T1000 (cell line): ENCODE results near the gene LCOR.

Experiments used
- DNase-seq: peaks from one replicate; lab custom pipeline; 2025; ENCODE audit warnings: mixed read lengths; lab: John Stamatoyannopoulos, UW

The LCOR gene

GRCh38 chr10:96987141-96987841, 155.2 kb downstream of the LCOR start:
- no peak for DNase-seq

GRCh38 chr10:96987842-96988175, 155.7 kb downstream of the LCOR start:
- DNase-seq = no peak

DNA sequence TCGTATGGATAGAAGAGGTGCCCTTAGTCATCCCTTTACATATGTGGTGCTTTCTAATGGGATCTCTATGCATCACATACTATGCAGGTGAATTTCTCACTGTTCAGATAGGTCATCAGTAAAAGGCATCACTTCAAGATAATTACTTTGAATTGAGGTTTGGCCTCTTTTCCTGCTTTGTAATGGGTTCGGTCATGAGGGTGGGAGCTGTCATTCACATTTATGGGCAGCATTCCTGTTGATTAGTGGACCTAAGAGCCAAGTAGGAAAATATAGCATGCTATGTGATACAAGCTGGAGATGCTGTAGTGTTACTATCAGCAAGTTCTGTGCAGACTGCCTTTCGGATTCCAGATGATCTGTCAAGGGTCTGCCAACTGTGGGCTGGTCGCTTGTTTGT, 156.3 kb downstream of the LCOR start:
- DNase-seq = no peak

GRCh38 chr10:96991313-96991841, 159.3 kb downstream of the LCOR start:
- no peak for DNase-seq

DNA sequence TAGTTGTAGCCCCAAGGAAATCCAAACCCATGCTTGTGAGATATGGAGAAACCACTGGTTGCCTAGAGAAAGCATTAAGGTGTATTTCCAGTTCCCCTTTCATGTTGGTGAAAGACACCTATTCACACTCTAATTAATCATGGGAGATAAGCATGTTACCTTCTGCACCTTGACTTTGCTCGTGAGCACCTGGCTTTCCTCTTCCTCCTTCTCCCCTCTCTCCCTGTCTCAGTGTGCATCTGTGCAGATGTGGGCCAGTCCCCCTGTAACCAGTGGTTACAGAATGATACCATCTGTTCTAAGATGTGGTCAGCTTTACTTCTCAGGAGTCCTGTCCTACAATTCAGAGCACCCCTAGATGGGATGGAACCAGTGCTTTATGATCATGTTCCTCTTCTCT, 160.6 kb downstream of the LCOR start:
- no peak for DNase-seq

DNA sequence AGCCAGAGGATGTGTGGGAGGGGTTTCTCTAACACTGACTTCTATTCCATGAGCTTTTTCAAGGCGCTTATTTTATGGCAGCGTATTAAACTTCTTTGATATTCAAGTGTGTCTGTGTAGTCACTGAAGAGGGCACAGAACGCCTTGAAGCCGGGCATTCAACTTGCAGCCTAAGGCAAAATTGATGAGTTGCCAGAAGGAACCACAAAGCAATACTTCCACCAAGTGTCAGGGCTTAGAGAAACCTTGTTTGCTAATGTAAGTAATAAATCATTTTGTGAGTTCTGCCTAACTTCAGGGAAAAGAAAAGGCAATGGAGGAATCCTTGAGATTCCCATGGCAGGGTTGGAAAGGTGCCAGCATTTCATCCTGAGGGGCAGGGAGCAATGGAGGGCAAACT, 163.8 kb downstream of the LCOR start:
- DNase-seq = no peak

GRCh38 chr10:96996275-96996965, 164.3 kb downstream of the LCOR start:
- no peak for DNase-seq

DNA sequence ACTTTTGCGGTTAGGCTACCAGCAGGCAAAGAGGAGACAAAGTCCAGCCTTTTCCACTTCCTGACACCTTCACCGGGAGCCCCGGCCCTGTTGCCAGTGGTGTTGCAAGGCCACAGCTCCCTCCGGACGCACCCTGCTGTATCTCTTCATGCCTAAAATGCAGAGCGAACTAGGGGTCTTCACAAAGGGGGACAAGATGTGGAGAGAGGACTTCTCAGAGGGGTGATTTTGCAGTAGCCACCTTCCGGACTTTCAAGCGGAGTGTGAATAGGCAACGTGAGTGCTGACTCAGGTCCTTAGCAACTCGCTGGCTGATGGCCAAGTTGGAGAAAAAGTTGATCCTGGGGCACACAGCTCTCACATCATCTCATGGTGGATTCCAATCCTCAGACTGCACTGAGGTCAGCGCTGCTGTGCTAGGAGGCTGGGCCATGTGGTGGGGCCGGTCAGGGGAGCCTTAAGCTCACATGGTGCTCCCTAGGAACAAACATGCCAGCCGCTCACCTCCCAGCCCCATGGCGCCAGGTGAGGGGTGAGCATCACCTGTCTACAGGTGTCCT, 166.3 kb downstream of the LCOR start:
- no peak for DNase-seq

DNA sequence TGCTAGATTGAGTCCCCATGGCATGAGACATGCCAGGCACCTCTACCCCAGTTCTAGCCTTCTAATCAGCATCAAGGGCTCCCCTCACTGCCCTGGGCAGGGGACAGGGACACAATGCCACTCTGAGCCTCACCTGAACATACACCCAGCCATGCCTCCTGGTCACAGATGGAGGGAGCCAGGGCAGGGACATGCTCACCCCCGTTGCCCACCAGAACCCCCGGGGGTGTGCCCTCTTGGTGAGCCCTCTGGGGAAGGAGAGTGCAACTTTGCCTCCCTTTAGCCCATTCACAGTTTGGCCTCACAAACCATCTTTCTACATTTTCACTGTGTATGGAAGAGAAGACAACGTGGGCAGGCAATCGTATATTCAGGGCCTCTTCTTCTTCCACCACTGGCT, 167.2 kb downstream of the LCOR start:
- DNase-seq = no peak

GRCh38 chr10:96999987-97000386, 167.9 kb downstream of the LCOR start:
- no peak for DNase-seq

GRCh38 chr10:97000487-97001182, 168.5 kb downstream of the LCOR start:
- DNase-seq = no peak

- DNase-seq = no peak
Measured at GRCh38 chr10:97001183-97001991, 169.3 kb downstream of the LCOR start.

- no peak for DNase-seq
Measured at GRCh38 chr10:97002670-97003069, 170.6 kb downstream of the LCOR start.

- no peak for DNase-seq
Measured at GRCh38 chr10:97003151-97003803, 171.2 kb downstream of the LCOR start.

DNA sequence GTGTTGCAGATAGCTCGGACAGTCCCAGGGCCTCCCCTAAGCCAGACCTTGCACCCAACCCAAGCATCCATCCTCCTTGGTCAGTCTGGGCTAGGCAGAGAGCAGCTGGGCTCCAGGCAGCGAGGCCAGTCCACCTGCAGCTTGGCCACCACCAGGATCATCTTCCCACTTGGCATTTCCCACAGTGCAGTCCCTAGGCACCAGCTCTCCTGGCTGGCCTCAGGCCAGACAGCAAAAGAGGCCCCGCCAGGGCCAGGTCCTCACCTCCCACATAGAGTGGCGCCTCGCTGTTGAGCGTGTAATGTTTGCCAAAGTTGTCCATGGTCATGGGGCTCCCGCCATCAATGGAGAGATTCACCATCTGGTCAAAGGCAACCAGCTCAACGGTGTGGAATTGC, 171.7 kb downstream of the LCOR start:
- DNase-seq = no peak

DNA sequence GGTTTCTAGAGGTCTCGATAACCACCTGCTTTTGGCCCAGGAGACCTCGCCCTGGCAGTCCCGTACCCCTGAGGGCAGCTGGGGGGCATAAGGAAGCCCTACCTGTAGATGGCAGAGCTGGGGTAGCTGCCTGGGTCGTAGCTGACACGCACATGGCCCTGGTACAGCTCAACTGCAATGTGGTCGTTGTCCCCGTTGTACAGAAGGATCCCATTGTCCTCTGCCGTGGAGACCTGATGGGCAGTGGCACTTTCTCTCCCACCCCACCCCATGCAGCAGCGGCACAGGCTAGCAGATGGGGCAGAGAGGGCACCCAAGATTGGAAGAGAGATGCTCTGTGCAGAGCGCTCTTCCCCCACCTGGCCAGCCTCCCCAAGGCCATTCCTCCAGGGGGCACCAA, 172.5 kb downstream of the LCOR start:
- DNase-seq = no peak

- no peak for DNase-seq
Measured at GRCh38 chr10:97005349-97005748, 173.3 kb downstream of the LCOR start.

DNA sequence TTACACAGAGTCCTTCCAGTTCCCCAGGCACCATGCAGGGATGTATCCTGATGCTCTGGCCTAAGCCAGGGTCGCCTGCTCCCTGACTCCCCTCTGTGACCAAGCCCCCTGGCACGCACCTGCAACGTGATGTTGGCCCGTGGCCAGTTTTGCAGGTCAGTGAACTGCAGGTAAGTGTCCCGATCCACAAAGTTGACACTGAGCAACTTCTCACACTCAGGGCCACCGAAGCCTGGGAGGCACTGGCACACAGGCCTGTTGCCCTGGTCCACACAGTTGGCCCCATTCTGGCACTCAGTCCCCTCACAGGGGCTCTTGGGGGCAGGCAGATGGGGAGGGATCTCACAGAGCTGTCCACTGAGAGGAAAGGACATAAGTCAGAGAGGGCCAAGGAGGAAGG, 174.3 kb downstream of the LCOR start:
- no peak for DNase-seq

GRCh38 chr10:97007417-97007816, 175.3 kb downstream of the LCOR start:
- DNase-seq = no peak

DNA sequence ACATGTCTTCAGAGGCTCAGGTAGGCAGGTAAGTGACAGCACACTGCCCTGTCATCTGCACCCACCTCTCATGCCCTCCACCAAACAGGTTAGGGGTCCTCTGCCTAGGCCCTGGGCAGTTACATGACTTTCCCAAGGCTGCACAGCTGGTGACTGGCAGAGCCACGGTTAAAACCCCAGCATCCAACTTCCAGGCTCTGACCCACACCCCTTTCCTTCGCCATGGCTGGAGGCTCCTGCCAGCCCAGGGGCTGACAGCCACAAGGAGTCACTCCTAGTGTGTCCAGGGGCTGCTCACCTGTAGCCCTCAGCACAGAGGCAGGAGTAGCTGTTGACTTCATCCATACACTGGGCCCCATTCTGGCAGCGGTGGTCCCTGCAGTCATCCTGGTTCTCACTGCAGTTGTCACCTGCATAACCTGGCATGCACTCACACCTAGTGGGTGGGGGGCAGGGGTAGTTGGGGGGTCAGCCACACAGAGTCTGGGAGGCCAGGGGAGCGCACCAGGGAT, 178.7 kb downstream of the LCOR start:
- DNase-seq = no peak

GRCh38 chr10:97011397-97011796, 179.3 kb downstream of the LCOR start:
- no peak for DNase-seq
